ENCODE results near the gene NUDCD3. TPM values are rescaled to one million over a fixed set of nuclear protein-coding genes. Genes with fewer than 3 reads are reported as not detected.

Gene NUDCD3
- total RNA-seq = 113 and 176 TPM in 2 replicates

GRCh38 chr7:44490351-44491200, at the start of gene NUDCD3:
Gene NUDCD3 (minus strand): TSS chr7:44490658. CDS start chr7:44490600, 58 bp downstream.

Other genes starting within 250 kb of the NUDCD3 start
- gene CAMK2B, start 165.1 kb downstream of the NUDCD3 start, total RNA-seq = 0.26 and 0.63 TPM in 2 replicates
- gene NPC1L1, start 50.7 kb upstream of the NUDCD3 start, total RNA-seq = 0.07 and 0.13 TPM in 2 replicates
- 41.9 and 47.3 TPM in 2 replicates for gene DDX56, start 83.2 kb upstream of the NUDCD3 start, total RNA-seq
- 106 and 121 TPM in 2 replicates for gene TMED4, start 91.6 kb upstream of the NUDCD3 start, total RNA-seq
- 114 and 138 TPM in 2 replicates for gene OGDH, start 116.0 kb upstream of the NUDCD3 start, total RNA-seq

All from smooth muscle cell of the pulmonary artery (primary cell).